GM06990 (cell line): ENCODE results near the gene WDR27.

ENCODE experiments used
- DNase-seq: peaks from one replicate; pipeline ENCODE4 v3.0.0-alpha.2; 2011; ENCODE audit not compliant: insufficient read length; ENCODE audit errors: extremely low read depth
- H3K27me3 ChIP-seq: replicated peaks from 2 replicates; pipeline ENCODE4 v1.6.0; 2011; ENCODE audit warnings: low read length; ENCODE audit not compliant: control insufficient read depth, insufficient read depth
- H3K36me3 ChIP-seq: 2 replicates; pipeline ENCODE4 v1.5.1; 2011; ENCODE audit warnings: low read length; ENCODE audit not compliant: control insufficient read depth, insufficient read depth
- H3K4me3 ChIP-seq: replicated peaks from 2 replicates; pipeline ENCODE4 v1.5.1; 2011; ENCODE audit warnings: low read depth, mild to moderate bottlenecking, control low read depth, low read length
- TF ChIP-seq, protein P1 (sequence below): IDR thresholded peaks from 2 replicates; pipeline ENCODE4 v1.5.1; 2011; ENCODE audit warnings: low read length, control low read depth, mild to moderate bottlenecking, inconsistent platforms; ENCODE audit not compliant: insufficient read depth, poor library complexity, severe bottlenecking

Gene WDR27

DNA sequence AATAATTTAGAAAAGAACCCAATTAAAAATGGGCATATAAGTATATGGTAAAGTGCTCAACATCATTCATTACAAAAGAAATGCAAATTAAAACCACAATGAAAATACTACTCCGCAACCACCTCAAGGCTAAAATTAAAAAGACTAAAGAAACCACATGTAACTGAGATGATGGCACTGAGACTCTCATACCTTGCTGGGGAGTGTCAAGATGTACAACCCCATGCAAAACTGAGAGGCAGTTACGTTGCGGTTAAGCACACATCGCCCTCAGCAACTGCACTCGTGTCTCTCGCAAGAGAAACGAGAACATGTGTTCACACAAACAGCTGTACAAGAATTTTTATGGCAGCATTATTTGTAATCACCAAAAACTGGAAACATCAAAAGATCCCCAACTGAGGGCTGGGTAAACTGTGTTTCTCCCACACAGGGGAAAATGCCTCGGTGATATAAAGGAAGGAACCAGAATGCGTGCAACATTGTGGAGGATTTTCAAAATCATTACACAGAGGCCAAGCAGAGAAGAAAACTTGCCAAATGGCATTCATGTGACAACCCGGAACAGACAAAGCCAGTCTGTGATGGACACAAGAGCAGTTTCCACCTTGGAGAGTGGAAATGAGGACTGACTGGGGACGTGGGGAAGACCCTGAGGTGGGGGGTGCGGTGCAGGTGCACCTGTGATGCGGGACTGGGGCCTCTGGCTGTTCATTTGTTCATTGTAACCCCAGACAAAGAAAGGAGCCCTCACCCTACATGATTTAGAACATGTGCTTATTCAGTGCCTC lies 144.9 kb downstream of the WDR27 start:
- Histone ChIP-seq H3K4me3 (no peak overlapping the region), H3K36me3 (no peaks in the 10 kb centered on the region), H3K27me3 (no peaks in the 10 kb centered on the region)
- DNase-seq, result peak; percentile 67
- TF ChIP-seq, protein P1, sequence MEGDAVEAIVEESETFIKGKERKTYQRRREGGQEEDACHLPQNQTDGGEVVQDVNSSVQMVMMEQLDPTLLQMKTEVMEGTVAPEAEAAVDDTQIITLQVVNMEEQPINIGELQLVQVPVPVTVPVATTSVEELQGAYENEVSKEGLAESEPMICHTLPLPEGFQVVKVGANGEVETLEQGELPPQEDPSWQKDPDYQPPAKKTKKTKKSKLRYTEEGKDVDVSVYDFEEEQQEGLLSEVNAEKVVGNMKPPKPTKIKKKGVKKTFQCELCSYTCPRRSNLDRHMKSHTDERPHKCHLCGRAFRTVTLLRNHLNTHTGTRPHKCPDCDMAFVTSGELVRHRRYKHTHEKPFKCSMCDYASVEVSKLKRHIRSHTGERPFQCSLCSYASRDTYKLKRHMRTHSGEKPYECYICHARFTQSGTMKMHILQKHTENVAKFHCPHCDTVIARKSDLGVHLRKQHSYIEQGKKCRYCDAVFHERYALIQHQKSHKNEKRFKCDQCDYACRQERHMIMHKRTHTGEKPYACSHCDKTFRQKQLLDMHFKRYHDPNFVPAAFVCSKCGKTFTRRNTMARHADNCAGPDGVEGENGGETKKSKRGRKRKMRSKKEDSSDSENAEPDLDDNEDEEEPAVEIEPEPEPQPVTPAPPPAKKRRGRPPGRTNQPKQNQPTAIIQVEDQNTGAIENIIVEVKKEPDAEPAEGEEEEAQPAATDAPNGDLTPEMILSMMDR, result no peak

DNA sequence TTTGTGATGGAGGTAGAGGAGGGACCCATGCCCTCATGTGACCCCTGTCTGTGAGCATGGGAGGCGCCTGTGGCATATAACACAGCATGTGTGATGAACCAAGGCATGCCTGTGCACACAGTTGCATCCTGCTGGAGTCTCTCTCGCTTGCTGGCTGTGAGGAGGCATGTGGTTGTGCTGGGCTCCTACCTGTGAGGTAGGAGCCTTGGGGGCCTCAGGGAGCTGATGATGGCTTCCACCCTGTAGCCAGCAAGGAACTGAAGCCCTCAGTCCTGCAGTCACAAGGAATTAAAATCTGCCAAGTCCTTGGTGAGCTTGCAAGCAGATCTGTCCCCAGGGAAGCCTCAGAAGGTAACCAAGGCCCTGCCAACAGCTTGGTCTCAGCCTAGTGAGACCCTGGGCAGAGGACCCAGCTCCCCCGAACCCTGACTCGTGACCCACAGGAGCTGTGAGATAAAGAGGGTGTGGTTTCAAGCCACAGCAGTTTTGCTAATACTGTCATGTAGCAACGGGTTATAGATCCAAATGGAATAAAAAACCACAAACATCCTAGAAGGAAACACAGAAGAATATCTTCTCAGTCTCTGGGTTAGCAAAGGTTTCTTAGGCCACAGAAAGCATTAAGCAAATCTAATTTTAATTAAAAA lies 145.7 kb downstream of the WDR27 start:
- Histone ChIP-seq H3K4me3 (no peak overlapping the region), H3K27me3 (no peaks in the 10 kb centered on the region)
- TF ChIP-seq, protein P1, result no peak

DNA sequence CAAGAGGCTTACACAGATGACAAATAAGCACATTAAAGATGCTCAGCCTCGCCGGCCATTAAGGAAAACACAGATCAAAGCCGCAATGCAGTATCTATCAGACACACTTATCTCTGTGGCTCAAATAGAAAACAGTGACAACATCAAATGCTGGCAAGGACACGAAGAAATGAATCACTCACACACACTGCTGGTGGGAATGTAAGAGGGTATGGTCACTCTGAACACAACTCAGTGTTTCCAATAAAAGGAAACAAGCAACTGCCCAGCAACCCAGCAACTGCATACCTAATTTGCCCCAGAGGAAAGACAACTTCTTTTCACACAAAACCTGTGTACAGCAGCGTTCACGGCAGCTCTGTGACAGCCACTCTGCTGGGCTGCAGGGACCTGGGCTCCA lies 155.8 kb downstream of the WDR27 start:
- no peak for DNase-seq
- Histone ChIP-seq H3K4me3 (no peak overlapping the region), H3K27me3 (no peaks in the 10 kb centered on the region), H3K36me3 (no peaks in the 10 kb centered on the region)
- TF ChIP-seq, protein P1, result no peak

More for the DNA sequence above, 145.7 kb downstream of the WDR27 start:
- no peak for DNase-seq
- no peaks in the 10 kb centered on the region for H3K36me3 ChIP-seq

DNA sequence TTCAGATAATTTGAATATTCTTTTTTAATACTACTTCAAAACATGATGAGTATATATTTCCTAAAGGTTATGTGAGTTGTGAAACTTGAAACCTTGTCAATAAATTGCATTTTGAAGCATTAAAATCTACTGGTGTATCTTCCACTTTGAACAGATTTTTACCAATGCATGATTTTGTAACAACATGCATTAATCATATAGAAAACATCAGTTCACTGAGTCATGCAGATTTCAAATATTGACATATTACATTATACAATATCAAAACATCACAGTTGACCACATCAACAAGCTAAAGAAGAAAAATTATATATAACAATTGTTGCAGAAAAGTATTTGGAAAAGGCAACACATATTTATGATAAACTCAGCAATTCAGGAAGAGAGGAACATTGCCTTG lies 158.1 kb downstream of the WDR27 start:
- Histone ChIP-seq H3K27me3 (no peaks in the 10 kb centered on the region), H3K36me3 (no peaks in the 10 kb centered on the region), H3K4me3 (no peak overlapping the region)
- no peak for DNase-seq
- TF ChIP-seq, protein P1, result no peak

DNA sequence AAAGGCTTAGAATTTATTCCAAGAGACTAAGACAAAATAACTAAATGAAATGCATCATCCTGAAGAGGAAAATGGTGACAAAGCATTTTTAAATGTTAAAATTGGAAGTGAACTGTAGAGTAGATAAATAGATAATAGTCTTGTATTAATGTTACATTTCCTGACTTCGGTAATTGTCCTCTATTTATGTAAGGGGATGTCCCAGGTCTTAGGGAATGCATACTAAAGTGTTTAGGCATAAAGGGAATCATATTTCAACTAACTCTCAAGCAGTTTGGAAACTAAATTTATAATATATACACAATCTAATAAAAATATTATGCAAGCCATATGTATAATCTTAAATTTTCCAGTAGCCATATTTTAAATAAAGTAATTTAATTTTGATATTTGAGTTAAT lies 159.3 kb downstream of the WDR27 start:
- Histone ChIP-seq H3K27me3 (no peaks in the 10 kb centered on the region), H3K36me3 (no peaks in the 10 kb centered on the region), H3K4me3 (no peak overlapping the region)
- no peak for DNase-seq
- TF ChIP-seq, protein P1, result no peak
